Measurements from ENCODE around the gene BANK1.

Gene BANK1

DNA sequence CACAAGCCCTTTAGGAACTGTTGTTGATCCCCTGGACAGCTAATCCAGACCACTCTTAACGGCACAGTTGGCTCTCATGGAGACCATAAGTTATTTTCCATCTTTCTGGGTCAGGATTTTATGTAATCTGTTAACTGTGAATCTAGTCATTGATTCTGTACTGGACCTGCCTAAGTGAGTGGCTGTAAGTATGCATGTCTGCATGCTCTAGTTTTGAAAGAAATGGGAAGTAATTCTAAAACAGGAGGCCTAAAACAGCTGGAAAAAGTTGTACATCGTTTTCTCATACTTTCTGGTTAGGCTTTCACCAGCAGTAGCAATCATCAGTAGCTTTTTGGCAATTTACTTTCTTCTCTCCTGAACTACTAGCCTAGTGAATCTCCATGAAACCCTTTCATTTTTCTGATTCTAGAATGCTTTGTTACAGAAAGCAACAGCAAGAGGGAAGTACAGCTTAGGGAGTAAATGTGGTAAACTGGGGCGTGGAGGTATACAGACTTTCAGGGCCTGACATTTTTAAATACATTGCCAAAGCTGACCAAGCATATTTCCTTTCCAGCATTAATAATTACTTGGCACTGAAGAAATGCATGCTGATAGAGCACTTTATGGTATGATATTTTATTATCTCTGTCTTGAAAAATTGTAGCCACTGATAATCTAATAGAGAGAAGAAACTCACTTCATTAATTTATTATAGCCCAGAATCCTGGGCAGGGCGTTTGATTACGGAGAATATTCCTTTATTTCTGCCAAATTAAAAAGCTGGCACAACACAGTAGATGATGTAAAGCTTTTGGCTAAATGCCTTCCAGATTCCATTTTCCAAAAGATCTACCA, 202.7 kb downstream of the BANK1 start:
- no peak for DNase-seq (ENCODE audit: low read depth)
- no peak overlapping the region for H3K4me3 ChIP-seq (ENCODE audit: low read length)
- TF ChIP-seq CTCF (IDR thresholded peaks at IDR 0.05; ENCODE audit: insufficient read depth, low read depth, low read length, missing control alignments): no peak

- TF ChIP-seq CTCF (IDR thresholded peaks at IDR 0.05; ENCODE audit: insufficient read depth, low read depth, low read length, missing control alignments): no peak
- DNase-seq (ENCODE audit: low read depth): no peak
- H3K4me3 ChIP-seq (ENCODE audit: low read length): no peak overlapping the region
Measured at GRCh38 chr4:101993842-101994775, 203.6 kb downstream of the BANK1 start.

DNA sequence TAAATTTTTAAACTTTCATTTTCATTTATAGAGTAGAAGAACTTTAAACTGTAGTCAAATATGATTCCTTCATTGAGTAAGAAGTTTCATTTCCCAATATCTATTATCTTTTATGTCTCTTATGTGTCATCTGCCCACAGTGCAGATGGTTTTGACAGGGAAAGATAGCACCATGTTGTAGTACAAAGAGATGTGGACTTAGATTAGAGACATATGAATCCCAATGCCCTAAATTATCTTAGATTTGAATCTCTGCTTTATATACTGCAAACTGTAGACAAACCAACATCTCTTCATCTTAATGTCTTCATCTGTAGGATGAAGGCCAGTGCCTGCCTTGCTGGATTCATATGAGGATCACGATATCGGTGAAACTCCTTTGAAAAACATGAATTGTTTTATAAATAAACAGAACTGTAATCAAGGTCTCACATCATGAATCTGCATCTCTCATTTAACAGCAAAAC, 217.5 kb downstream of the BANK1 start:
- TF ChIP-seq CTCF (IDR thresholded peaks at IDR 0.05; ENCODE audit: insufficient read depth, low read depth, low read length, missing control alignments): no peak
- no peak for DNase-seq (ENCODE audit: low read depth)
- H3K4me3 ChIP-seq (ENCODE audit: low read length): no peak overlapping the region

DNA sequence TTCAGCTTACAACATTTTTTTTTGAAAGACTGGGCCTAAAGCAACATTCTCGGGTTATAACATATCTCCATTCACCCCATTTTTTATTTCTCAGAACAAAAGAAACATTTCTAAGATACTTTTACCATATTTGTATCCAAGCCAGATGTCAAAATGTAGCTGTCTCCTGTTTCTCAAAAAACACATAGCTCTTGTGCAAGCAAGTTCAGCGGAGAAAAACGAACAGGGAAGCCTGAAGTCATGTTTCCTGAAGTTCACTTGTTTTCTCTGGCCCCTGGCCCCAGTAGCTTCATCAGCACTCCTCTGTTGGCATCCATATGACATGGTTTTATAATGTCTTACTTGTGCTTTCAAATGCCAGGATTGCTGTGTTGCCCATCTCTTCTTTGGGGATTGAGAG, 218.2 kb downstream of the BANK1 start:
- no peak for DNase-seq (ENCODE audit: low read depth)
- H3K4me3 ChIP-seq (ENCODE audit: low read length): no peak overlapping the region
- TF ChIP-seq CTCF (IDR thresholded peaks at IDR 0.05; ENCODE audit: insufficient read depth, low read depth, low read length, missing control alignments): no peak

GRCh38 chr4:102022343-102022742, 231.8 kb downstream of the BANK1 start:
- H3K4me3 ChIP-seq (ENCODE audit: low read length): no peak overlapping the region
- no peak for TF ChIP-seq CTCF (IDR thresholded peaks at IDR 0.05; ENCODE audit: insufficient read depth, low read depth, low read length, missing control alignments)
- DNase-seq (ENCODE audit: low read depth): no peak

DNA sequence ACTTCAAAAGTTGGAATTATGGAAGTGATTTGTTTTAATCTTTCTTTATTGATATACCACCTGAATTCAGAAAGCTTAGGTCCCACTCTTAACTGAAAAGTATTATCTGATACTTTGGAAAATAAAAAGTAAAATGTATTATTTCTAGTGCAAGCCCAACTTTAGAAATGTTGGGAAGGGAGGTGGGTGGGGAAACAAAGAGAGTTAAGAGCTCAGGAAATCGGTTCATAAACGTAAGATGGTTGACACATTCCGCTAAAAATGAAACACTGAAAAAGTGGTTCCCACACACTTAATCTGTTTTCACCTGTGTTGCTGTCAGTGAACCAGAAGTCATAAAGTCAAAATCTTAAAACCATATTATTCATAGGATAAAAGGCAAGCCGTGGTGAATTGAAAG, 237.4 kb downstream of the BANK1 start:
- DNase-seq (ENCODE audit: low read depth): no peak
- TF ChIP-seq CTCF (IDR thresholded peaks at IDR 0.05; ENCODE audit: insufficient read depth, low read depth, low read length, missing control alignments): no peak
- no peak overlapping the region for H3K4me3 ChIP-seq (ENCODE audit: low read length)
